ENCODE results near the gene ZCCHC24.

GRCh38 chr10:79403441-79404230, 41.8 kb downstream of the ZCCHC24 start:
- TF ChIP-seq CTCF (IDR thresholded peaks at IDR 0.05) (no peak), EZH2 (IDR thresholded peaks at IDR 0.05) (no peak)
